Gastrocnemius medialis (tissue), 4 donors: Measurements from ENCODE around the gene ZNF217. TPM values are rescaled to one million over a fixed set of nuclear protein-coding genes. Genes with fewer than 3 reads are reported as not detected.
A peak's percentile ranks its signal among the peaks of the same experiment; 100 is the strongest.
"Not testable (repeated sequence)": the region's sequence is repeated elsewhere in the genome, so short reads cannot be mapped to it uniquely, and the experiment has no call there.

Experiments
- ATAC-seq, 2 donors: fragments of 150-250 bp; one replicate each; pipeline ENCODE4 v1.9.1; 2016
- DNase-seq, 2 donors: peaks; one replicate each; pipeline ENCODE4 v3.0.0-alpha.2; 2019
- H3K27ac ChIP-seq, 4 donors: fragments of 200-600 bp; sonication (generic); 1 replicate in 1 of 4; 2 replicates in 3 of 4; pipeline ENCODE4 v1.5.1; 2016 to 2018; ENCODE audit warnings: mild to moderate bottlenecking in 2 of 4, moderate library complexity in 1 of 4
- H3K27me3 ChIP-seq, 3 donors: fragments of 200-600 bp; sonication (generic) in 2 of 3; 1 replicate in 1 of 3; 2 replicates in 2 of 3; pipeline versions ENCODE4 v1.5.1 to v1.6.0; 2016 to 2019; ENCODE audit warnings: mild to moderate bottlenecking in 1 of 3, moderate library complexity in 1 of 3
- H3K36me3 ChIP-seq, 2 donors: fragments of 200-600 bp; sonication (generic) in 1 of 2; one replicate each; pipeline ENCODE4 v1.5.1; 2017 to 2018
- H3K4me1 ChIP-seq, 2 donors: fragments of 200-600 bp; sonication (generic) in 1 of 2; one replicate each; pipeline ENCODE4 v1.5.1; 2016 to 2017; ENCODE audit warnings: mild to moderate bottlenecking in 2 of 2
- H3K4me3 ChIP-seq, 4 donors: fragments of 200-600 bp; sonication (generic) in 3 of 4; 1 replicate in 1 of 4; 2 replicates in 3 of 4; pipeline ENCODE4 v1.5.1; 2016 to 2019; ENCODE audit warnings: mild to moderate bottlenecking in 2 of 4
- H3K9me3 ChIP-seq, 3 donors: fragments of 200-600 bp; sonication (generic) in 2 of 3; 1 replicate in 1 of 3; 2 replicates in 2 of 3; pipeline ENCODE4 v1.5.1; 2016 to 2019
- CTCF ChIP-seq, 5 experiments: fragments of 450-650 bp in 3 of 5; fragments of 200-600 bp in 2 of 5; sonication (generic) in 2 of 5; IDR thresholded peaks in 4 of 5; conservative IDR thresholded peaks in 1 of 5; 1 replicate in 4 of 5; 2 replicates in 1 of 5; pipeline ENCODE4 v1.5.1; 2016 to 2019; ENCODE audit warnings: antibody characterized with exemption in 5 of 5, mild to moderate bottlenecking in 3 of 5, moderate library complexity in 3 of 5
- POLR2A ChIP-seq, 2 donors: fragments of 450-650 bp; IDR thresholded peaks; one replicate each; pipeline ENCODE4 v1.6.1; 2017; ENCODE audit warnings: antibody characterized with exemption in 2 of 2, mild to moderate bottlenecking in 2 of 2, moderate library complexity in 2 of 2
- in situ Hi-C, 4 donors: fragments of 200-750 bp; cut with MboI; loops; one replicate each; pipeline versions ENCODE4 v1.15.0 to v1.8.0; 2017; ENCODE audit warnings: low sequenced_read_pairs in 4 of 4
- intact Hi-C: fragments of 100-400 bp; cut with DNase I; formaldehyde crosslinking; loops from one replicate; pipeline ENCODE4 v1.15.1; 2023; ENCODE audit warnings: low total_unique reads
- total RNA-seq, 4 donors: library from RNA; depleted of rRNA; stranded (reverse); fragments of >200 nt; gene quantifications; one replicate each; pipeline versions ENCODE4 v1.1.0 to v1.2.3, GENCODE V29; 2016

ZNF217 gene
- total RNA-seq, 4 donors from 2014 or later = 4.1 to 5.9 (median 4.7) TPM

- Histone ChIP-seq H3K4me3 (no peak overlapping the region), H3K9me3 (no peaks in the 10 kb centered on the region), H3K4me1 (peaks cover 19 to 27% of the 10 kb centered on the region in 2 donors), H3K27ac (no peak overlapping the region), H3K36me3 (no peaks in the 10 kb centered on the region), H3K27me3 (no peaks in the 10 kb centered on the region)
- no peak for DNase-seq
- TF ChIP-seq CTCF (IDR thresholded peaks at IDR 0.05 in 4 of 5, conservative IDR thresholded peaks at IDR 0.05 in 1 of 5) = no peak
- no peak for TF ChIP-seq POLR2A (IDR thresholded peaks at IDR 0.05)
- in situ Hi-C loops (no loop called here), intact Hi-C loops (no loop called here)
- no peak for ATAC-seq
These were observed 31.9 kb upstream of the ZNF217 start for GRCh38 chr20:53625311-53626129.

GRCh38 chr20:53624927-53625250 is 31.2 kb upstream of the ZNF217 start:
- H3K9me3 ChIP-seq, in situ Hi-C loops, ATAC-seq, DNase-seq, H3K4me3 ChIP-seq, H3K36me3 ChIP-seq, H3K27me3 ChIP-seq: not testable (repeated sequence)
- Histone ChIP-seq H3K4me1 (peaks cover 19 to 27% of the 10 kb centered on the region in 2 donors), H3K27ac (peak overlapping the region in 1 of 4 donors; percentile 9)
- intact Hi-C loops = loop anchor here (5.0 kb wide), 2 partner anchors 32 to 43 kb away; no protein-coding TSS in a partner anchor

DNA sequence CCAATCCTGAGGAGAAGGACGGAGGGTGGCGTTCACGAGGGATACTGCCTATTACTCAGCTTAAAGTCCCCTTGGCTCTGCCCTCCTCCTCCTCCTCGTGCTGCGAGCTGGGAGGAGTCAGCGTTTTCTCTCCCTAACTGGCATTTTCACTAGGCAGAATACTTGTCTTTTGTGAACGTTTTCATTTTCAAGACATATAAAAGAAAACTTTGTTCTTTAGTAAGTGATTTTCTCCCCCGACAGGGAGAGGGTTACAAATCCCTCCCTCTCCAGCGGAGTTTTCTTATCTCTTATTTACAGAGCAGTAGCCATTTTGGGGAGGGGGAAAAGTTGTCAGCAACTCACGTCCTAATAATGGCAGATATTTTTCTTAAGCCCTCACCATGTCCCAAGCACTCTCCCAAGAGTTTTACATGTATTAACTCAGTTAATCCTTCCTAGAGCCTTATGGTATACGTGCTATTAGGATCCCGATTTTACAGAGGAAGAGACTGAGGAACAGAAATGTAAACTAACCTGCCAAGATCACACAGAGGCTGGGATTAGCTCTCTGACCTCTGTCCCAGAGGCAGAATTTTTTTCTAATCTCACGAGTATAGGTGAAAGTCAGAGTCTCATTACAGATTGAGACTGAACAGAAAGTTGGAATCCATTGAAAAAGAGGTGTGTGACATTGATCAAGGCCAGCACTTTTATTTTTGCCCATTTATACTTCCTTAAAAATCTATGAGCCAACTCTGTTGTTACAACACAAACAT is 30.0 kb upstream of the ZNF217 start:
- Histone ChIP-seq H3K4me1 (peaks cover 19 to 27% of the 10 kb centered on the region in 2 donors), H3K36me3 (no peaks in the 10 kb centered on the region), H3K9me3 (no peaks in the 10 kb centered on the region), H3K27me3 (no peaks in the 10 kb centered on the region), H3K4me3 (peak overlapping the region; percentile 43 to 60 (median 58)), H3K27ac (peak overlapping the region; percentile 67 to 88 (median 85))
- in situ Hi-C loops (no loop called here), intact Hi-C loops (loop anchor here (2.0 to 5.0 kb wide), 3 partner anchors 29 to 41 kb away; no protein-coding TSS in a partner anchor)
- peak; percentile 94 to 96 for ATAC-seq
- DNase-seq = peak; percentile 77 to 83
- no peak for TF ChIP-seq CTCF (IDR thresholded peaks at IDR 0.05 in 4 of 5, conservative IDR thresholded peaks at IDR 0.05 in 1 of 5)
- peak; percentile 3 to 56 for TF ChIP-seq POLR2A (IDR thresholded peaks at IDR 0.05)

DNA sequence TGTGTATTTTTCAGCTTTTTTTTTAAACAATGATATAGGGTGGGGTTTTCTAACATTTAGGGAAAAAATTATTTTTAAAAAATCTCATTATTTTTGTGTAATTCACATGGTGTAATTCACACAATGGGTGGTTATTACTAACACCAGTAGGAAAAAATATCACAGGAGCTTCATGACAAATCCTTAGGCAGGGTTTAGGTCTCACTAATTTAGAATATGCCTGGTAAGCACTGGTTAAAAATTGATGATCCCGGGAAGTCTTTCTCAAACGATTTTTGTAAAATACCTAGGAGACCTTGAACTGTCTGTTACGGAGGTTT is 29.5 kb upstream of the ZNF217 start:
- ATAC-seq = no peak
- Histone ChIP-seq H3K27me3 (no peaks in the 10 kb centered on the region), H3K4me1 (peaks cover 19 to 27% of the 10 kb centered on the region in 2 donors), H3K36me3 (no peaks in the 10 kb centered on the region), H3K4me3 (peak overlapping the region; percentile 43 to 60 (median 58)), H3K9me3 (no peaks in the 10 kb centered on the region), H3K27ac (peak overlapping the region; percentile 67 to 88 (median 85))
- DNase-seq = no peak
- intact Hi-C loops = loop anchor here (2.0 to 5.0 kb wide), 3 partner anchors 28 to 41 kb away; no protein-coding TSS in a partner anchor
- in situ Hi-C loops = no loop called here
- TF ChIP-seq CTCF (IDR thresholded peaks at IDR 0.05 in 4 of 5, conservative IDR thresholded peaks at IDR 0.05 in 1 of 5) = no peak
- peak in 1 of 2 donors; percentile 18 for TF ChIP-seq POLR2A (IDR thresholded peaks at IDR 0.05)
